Mucosa of stomach (tissue), 1 donor: ENCODE data around the gene ATP5F1A.
"Not testable (repeated sequence)": the region's sequence is repeated elsewhere in the genome, so short reads cannot be mapped to it uniquely, and the experiment has no call there.

Experiments used
- H3K27me3 ChIP-seq: one replicate; pipeline ENCODE4 v1.7.0; 2013; ENCODE audit warnings: mild to moderate bottlenecking, low read length; ENCODE audit not compliant: control insufficient read depth, insufficient read depth
- H3K36me3 ChIP-seq: one replicate; pipeline ENCODE4 v1.7.0; 2013; ENCODE audit warnings: low read length; ENCODE audit not compliant: control insufficient read depth, insufficient read depth
- H3K4me1 ChIP-seq: one replicate; pipeline ENCODE4 v1.7.0; 2013; ENCODE audit warnings: mild to moderate bottlenecking, low read length; ENCODE audit not compliant: control insufficient read depth, insufficient read depth
- H3K4me3 ChIP-seq: one replicate; pipeline ENCODE4 v1.7.0; 2013; ENCODE audit warnings: low read length
- H3K9ac ChIP-seq: one replicate; pipeline ENCODE4 v1.7.0; 2013; ENCODE audit warnings: mild to moderate bottlenecking, low read length, moderate library complexity
- H3K9me3 ChIP-seq: one replicate; pipeline ENCODE4 v1.7.0; 2013; ENCODE audit warnings: mild to moderate bottlenecking, low read length, moderate library complexity; ENCODE audit not compliant: control insufficient read depth
- donor health status: Pancreatic carcinoma.

Gene ATP5F1A

GRCh38 chr18:46099463-46099862, 1.4 kb upstream of the ATP5F1A start:
- Histone ChIP-seq H3K4me1 (peaks cover 3% of the 10 kb centered on the region), H3K9ac (no peak overlapping the region), H3K27me3 (no peaks in the 10 kb centered on the region), H3K9me3 (no peaks in the 10 kb centered on the region), H3K4me3 (no peak overlapping the region), H3K36me3 (no peaks in the 10 kb centered on the region)

- H3K4me1 ChIP-seq: peaks cover 3% of the 10 kb centered on the region
These were observed 479 bp upstream of the ATP5F1A start for GRCh38 chr18:46098616-46098933.

DNA sequence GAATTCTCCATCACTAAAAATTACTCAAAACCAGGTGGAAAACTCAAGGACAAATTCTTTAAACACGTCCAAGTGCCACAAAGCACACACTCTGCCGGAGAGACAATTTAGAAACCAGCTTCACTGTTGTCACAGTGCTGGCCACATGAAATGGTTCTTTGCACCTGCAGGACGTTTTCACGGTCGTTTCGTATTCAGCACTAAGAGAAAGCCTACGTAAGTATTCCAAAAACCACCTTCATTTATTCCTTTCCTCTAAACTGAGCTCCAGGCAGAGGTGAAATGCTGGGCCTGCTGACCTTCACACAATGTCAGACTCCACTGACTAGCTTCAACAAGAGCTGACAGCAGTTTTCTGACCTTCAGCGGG, 680 bp downstream of the ATP5F1A start:
- H3K9ac ChIP-seq: peak overlapping the region; percentile 97
- no peaks in the 10 kb centered on the region for H3K27me3 ChIP-seq
- H3K9me3 ChIP-seq: no peaks in the 10 kb centered on the region
- no peaks in the 10 kb centered on the region for H3K36me3 ChIP-seq
- peaks cover 3% of the 10 kb centered on the region for H3K4me1 ChIP-seq
- peak overlapping the region; percentile 96 for H3K4me3 ChIP-seq

More at GRCh38 chr18:46098616-46098933, 479 bp upstream of the ATP5F1A start:
- Histone ChIP-seq H3K9me3 (no peaks in the 10 kb centered on the region), H3K9ac (peak overlapping the region; percentile 97), H3K4me3 (peak overlapping the region; percentile 96), H3K36me3 (no peaks in the 10 kb centered on the region), H3K27me3 (no peaks in the 10 kb centered on the region)

DNA sequence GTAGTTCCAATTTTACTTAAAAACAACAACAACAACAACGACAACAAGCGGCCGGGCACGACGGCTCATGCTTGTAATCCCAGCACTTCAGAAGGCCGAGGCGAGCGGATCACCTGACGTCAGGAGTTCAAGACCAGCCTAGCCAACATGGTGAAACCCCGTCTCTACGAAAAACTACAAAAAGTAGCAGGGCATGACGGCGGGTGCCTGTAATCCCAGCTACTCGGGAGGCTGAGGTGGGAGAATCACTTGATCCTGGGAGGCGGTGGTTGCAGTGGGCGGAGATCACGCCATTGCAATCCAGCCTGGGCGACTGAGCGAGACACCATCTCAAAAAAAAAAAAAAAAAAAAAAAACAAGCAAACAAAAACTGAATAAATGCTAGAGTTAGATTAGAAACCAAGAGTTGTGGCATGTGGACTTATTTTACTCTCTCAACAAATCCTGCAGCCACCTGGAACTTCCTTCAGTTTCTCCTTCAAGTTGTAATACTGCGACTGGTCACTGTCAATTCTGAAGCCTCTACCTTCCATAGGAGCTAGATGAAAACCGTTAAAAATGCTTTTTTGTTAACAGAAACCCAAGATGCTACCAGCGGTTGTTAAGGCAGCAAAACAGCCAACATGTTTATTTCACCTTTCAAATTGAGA, 1.3 kb downstream of the ATP5F1A start:
- Histone ChIP-seq H3K36me3 (no peaks in the 10 kb centered on the region), H3K4me1 (peaks cover 3% of the 10 kb centered on the region), H3K27me3 (no peaks in the 10 kb centered on the region), H3K4me3 (peak overlapping the region; percentile 96), H3K9me3 (no peaks in the 10 kb centered on the region), H3K9ac (peak overlapping the region; percentile 97)

DNA sequence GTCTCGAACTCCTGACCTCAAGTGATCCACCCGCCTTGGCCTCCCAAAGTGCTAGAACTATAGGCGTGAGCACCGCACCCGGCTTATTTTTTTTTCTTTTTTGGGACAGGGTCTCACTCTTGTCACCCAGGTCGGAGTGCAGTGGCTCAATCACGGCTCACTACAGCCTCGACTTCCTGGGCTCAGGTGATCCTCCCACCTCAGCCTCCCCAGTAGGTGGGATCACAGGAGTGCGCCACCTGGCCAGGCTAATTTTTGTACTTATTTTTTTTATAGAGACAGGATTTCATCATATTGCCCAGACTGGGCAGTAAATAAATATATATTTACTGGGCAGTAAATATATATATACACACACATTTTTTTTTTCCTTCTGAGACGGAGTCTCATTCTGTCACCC, 2.6 kb downstream of the ATP5F1A start:
- Histone ChIP-seq H3K4me3 (no peak overlapping the region), H3K9ac (no peak overlapping the region), H3K4me1 (peaks cover 3% of the 10 kb centered on the region), H3K9me3 (no peaks in the 10 kb centered on the region), H3K36me3 (no peaks in the 10 kb centered on the region), H3K27me3 (no peaks in the 10 kb centered on the region)

DNA sequence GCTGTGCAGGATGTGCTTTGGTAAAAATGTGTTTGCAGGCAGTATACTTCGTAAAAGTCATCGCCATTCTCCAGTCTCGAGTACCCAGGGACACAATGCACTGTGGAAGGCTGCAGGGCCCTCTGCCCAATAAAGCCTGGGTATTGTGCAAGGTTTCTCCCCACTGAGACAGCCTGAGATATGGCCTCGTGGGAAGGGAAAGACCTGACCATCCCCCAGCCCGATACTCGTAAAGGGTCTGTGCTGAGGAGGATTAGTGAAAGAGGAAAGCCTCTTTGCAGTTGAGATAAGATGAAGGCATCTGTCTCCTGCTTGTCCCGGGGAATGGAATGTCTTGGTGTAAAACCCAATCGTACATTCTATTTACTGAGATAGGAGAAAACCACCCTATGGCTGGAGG, 9.6 kb downstream of the ATP5F1A start:
- H3K36me3 ChIP-seq: peaks cover 18% of the 10 kb centered on the region
- H3K27me3 ChIP-seq, H3K4me1 ChIP-seq, H3K4me3 ChIP-seq, H3K9ac ChIP-seq, H3K9me3 ChIP-seq: not testable (repeated sequence)

GRCh38 chr18:46084431-46084830, 13.7 kb downstream of the ATP5F1A start:
- Histone ChIP-seq H3K36me3 (peaks cover 11% of the 10 kb centered on the region), H3K27me3 (no peaks in the 10 kb centered on the region), H3K9me3 (no peaks in the 10 kb centered on the region), H3K4me3 (no peak overlapping the region), H3K4me1 (no peaks in the 10 kb centered on the region), H3K9ac (no peak overlapping the region)

GRCh38 chr18:46080156-46080555, 17.9 kb downstream of the ATP5F1A start:
- H3K4me3 ChIP-seq: no peak overlapping the region
- H3K9me3 ChIP-seq: no peaks in the 10 kb centered on the region
- no peaks in the 10 kb centered on the region for H3K4me1 ChIP-seq
- no peak overlapping the region for H3K9ac ChIP-seq
- H3K27me3 ChIP-seq: no peaks in the 10 kb centered on the region
- no peaks in the 10 kb centered on the region for H3K36me3 ChIP-seq

- H3K9me3 ChIP-seq: no peaks in the 10 kb centered on the region
- H3K36me3 ChIP-seq: no peaks in the 10 kb centered on the region
- no peak overlapping the region for H3K4me3 ChIP-seq
- no peaks in the 10 kb centered on the region for H3K4me1 ChIP-seq
- no peak overlapping the region for H3K9ac ChIP-seq
- no peaks in the 10 kb centered on the region for H3K27me3 ChIP-seq
These were observed 18.8 kb downstream of the ATP5F1A start for GRCh38 chr18:46079336-46079735.

GRCh38 chr18:46073474-46074331, 24.4 kb downstream of the ATP5F1A start:
- Histone ChIP-seq H3K27me3 (peaks cover 9% of the 10 kb centered on the region), H3K9ac (no peak overlapping the region), H3K4me3 (no peak overlapping the region), H3K9me3 (no peaks in the 10 kb centered on the region), H3K4me1 (peaks cover 5% of the 10 kb centered on the region), H3K36me3 (no peaks in the 10 kb centered on the region)

DNA sequence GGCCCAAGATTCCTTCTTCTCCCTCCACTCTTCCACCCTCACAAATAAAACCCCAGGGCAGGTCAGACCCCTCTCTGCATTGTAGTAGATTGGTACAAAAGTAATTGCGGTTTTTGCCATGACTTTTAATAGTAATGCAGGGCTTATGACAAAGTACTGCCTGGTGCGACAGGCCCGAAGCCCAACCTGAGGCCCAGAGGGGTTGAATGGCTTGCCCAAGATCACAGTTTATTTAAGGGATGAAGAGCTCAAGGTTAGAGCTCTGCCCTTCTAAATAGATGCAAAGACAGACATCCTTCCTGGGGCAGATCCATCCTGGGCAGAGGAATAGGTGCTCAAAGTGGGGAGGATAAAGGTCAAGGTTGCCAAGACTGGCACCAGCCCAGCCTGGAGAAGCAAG, 25.1 kb downstream of the ATP5F1A start:
- no peaks in the 10 kb centered on the region for H3K9me3 ChIP-seq
- H3K27me3 ChIP-seq: peaks cover 9% of the 10 kb centered on the region
- peaks cover 5% of the 10 kb centered on the region for H3K4me1 ChIP-seq
- H3K4me3 ChIP-seq: no peak overlapping the region
- no peak overlapping the region for H3K9ac ChIP-seq
- H3K36me3 ChIP-seq: no peaks in the 10 kb centered on the region

DNA sequence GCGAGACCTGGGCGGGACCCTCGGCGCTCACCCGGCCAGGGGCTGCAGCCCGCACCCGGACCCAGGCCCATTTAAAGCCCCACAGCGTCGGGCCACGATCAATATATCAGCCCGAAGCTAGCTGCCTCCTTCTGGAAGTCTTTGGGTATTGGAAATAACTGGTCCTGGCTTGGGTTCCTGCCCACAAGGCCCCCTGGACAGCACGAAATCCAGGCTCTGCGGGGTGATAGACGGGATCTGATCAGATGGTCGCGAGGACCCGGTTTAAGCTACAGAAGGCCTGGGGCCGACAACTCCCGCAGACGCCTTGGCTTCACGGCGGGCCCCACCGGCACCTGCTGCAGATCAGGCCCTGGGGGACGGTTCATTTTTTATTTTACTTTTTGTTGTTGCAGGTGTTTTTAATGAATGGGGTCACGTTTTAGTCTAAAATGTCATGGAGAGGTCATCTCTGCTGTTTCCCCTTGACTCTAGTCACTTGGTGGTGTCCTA, 25.7 kb downstream of the ATP5F1A start:
- H3K4me3 ChIP-seq: peak overlapping the region; percentile 60
- no peaks in the 10 kb centered on the region for H3K9me3 ChIP-seq
- peak overlapping the region; percentile 69 for H3K9ac ChIP-seq
- peaks cover 9% of the 10 kb centered on the region for H3K27me3 ChIP-seq
- peaks cover 5% of the 10 kb centered on the region for H3K4me1 ChIP-seq
- no peaks in the 10 kb centered on the region for H3K36me3 ChIP-seq
